Left ventricle myocardium superior (tissue), 1 donor: Measurements from ENCODE around the gene TSPAN13. TPM values are rescaled to one million over a fixed set of nuclear protein-coding genes. Genes with fewer than 3 reads are reported as not detected.
A peak's percentile ranks its signal among the peaks of the same experiment; 100 is the strongest.

Experiments used
- ATAC-seq: fragments of 200-7000 bp; cut with Tn5 transposase; one replicate; pipeline ENCODE4 v1.9.1; 2020; ENCODE audit warnings: mild to moderate bottlenecking, moderate library complexity
- DNase-seq: peaks from one replicate; pipeline ENCODE4 v3.0.0-alpha.2; 2020
- intact Hi-C: fragments of 100-400 bp; cut with micrococcal nuclease; formaldehyde crosslinking; loops from one replicate; pipeline ENCODE4 v1.11.0; 2022
- total RNA-seq: library from RNA; stranded (reverse); fragmentation: NEBNext Ultra II Directional; extraction: Animal tissue kit (Norgen Biotek cat#: 25700); gene quantifications from one replicate; pipeline ENCODE4 v1.2.1, GENCODE V29; 2021
- donor health status: DM: no; HTN: yes; CAD: no; lungs with severe emphysema.

Gene TSPAN13
- total RNA-seq, 1 donor from 2014 or later, result 18.1 TPM

GRCh38 chr7:16803881-16804673 is 50.5 kb downstream of the TSPAN13 start:
- DNase-seq (no peak), ATAC-seq (no peak)
- intact Hi-C loops, result no loop called here

- DNase-seq (no peak), ATAC-seq (no peak)
- intact Hi-C loops, result no loop called here
Observed at GRCh38 chr7:16804674-16805439, 51.3 kb downstream of the TSPAN13 start, which contains the start of gene AGR2. Gene AGR2, minus strand, starts transcription at chr7:16804999. Its CDS starts 3,203 bp downstream, at chr7:16801796.

GRCh38 chr7:16805441-16805840 is 51.9 kb downstream of the TSPAN13 start:
- intact Hi-C loops, result no loop called here
- ATAC-seq (no peak), DNase-seq (no peak)

GRCh38 chr7:16810112-16810511 is 56.6 kb downstream of the TSPAN13 start:
- intact Hi-C loops, result no loop called here
- no peak for DNase-seq
- ATAC-seq, result no peak

- ATAC-seq (no peak), DNase-seq (no peak)
- intact Hi-C loops, result no loop called here
Observed at GRCh38 chr7:16810573-16810972, 57.0 kb downstream of the TSPAN13 start.

- intact Hi-C loops, result no loop called here
- DNase-seq (no peak), ATAC-seq (no peak)
Observed at GRCh38 chr7:16811551-16811950, 58.0 kb downstream of the TSPAN13 start.

- intact Hi-C loops, result no loop called here
- no peak for ATAC-seq
- DNase-seq, result no peak
Observed at GRCh38 chr7:16812542-16813231, 59.1 kb downstream of the TSPAN13 start.

GRCh38 chr7:16813232-16813616 is 59.7 kb downstream of the TSPAN13 start:
- ATAC-seq (no peak), DNase-seq (no peak)
- intact Hi-C loops, result no loop called here

- ATAC-seq, result no peak
- intact Hi-C loops, result no loop called here
Observed at GRCh38 chr7:16815001-16815400, 61.4 kb downstream of the TSPAN13 start.

GRCh38 chr7:16816824-16817223 is 63.3 kb downstream of the TSPAN13 start:
- ATAC-seq (peak; percentile 70), DNase-seq (no peak)
- intact Hi-C loops, result no loop called here

More at GRCh38 chr7:16815001-16815400, 61.4 kb downstream of the TSPAN13 start:
- DNase-seq, result no peak

GRCh38 chr7:16817536-16817935 is 64.0 kb downstream of the TSPAN13 start:
- ATAC-seq (no peak), DNase-seq (no peak)
- intact Hi-C loops, result no loop called here

- DNase-seq (no peak), ATAC-seq (no peak)
- intact Hi-C loops, result no loop called here
Observed at GRCh38 chr7:16818732-16819131, 65.2 kb downstream of the TSPAN13 start.

GRCh38 chr7:16822029-16822428 is 68.5 kb downstream of the TSPAN13 start:
- intact Hi-C loops, result no loop called here
- ATAC-seq (no peak), DNase-seq (no peak)

GRCh38 chr7:16826060-16826459 is 72.5 kb downstream of the TSPAN13 start:
- intact Hi-C loops, result no loop called here
- DNase-seq (no peak), ATAC-seq (no peak)

- DNase-seq (no peak), ATAC-seq (no peak)
- intact Hi-C loops, result no loop called here
Observed at GRCh38 chr7:16833373-16833772, 79.8 kb downstream of the TSPAN13 start.

Other genes with a start within 250 kb of the TSPAN13 start
- not detected for gene LRRC72, start 226.9 kb upstream of the TSPAN13 start, total RNA-seq
- gene ANKMY2, start 108.0 kb upstream of the TSPAN13 start, total RNA-seq, result 24.6 TPM
- gene BZW2, start 107.6 kb upstream of the TSPAN13 start, total RNA-seq, result 377 TPM
- gene AGR2, start 51.2 kb downstream of the TSPAN13 start, total RNA-seq, result not detected
- gene AGR3, start 128.2 kb downstream of the TSPAN13 start, total RNA-seq, result not detected